HUES6 (cell line): Measurements from ENCODE around the gene ABCC6.
"Not testable (repeated sequence)": the region's sequence is repeated elsewhere in the genome, so short reads cannot be mapped to it uniquely, and the experiment has no call there.

Experiments used
- H3K27ac ChIP-seq: 2 replicates; pipeline ENCODE4 v1.7.0; 2013; ENCODE audit warnings: low read depth, mild to moderate bottlenecking, low read length, inconsistent platforms
- H3K27me3 ChIP-seq: 2 replicates; pipeline ENCODE4 v1.6.1; 2013; ENCODE audit warnings: low read length; ENCODE audit not compliant: control insufficient read depth, insufficient read depth
- H3K36me3 ChIP-seq: 2 replicates; pipeline ENCODE4 v1.6.1; 2013; ENCODE audit warnings: low read length; ENCODE audit not compliant: control insufficient read depth, insufficient read depth
- H3K4me1 ChIP-seq: 2 replicates; pipeline ENCODE4 v1.6.1; 2013; ENCODE audit warnings: low read length; ENCODE audit not compliant: control insufficient read depth, insufficient read depth
- H3K4me3 ChIP-seq: 2 replicates; pipeline ENCODE4 v1.5.1; 2013; ENCODE audit warnings: low read depth, low read length
- H3K9ac ChIP-seq: one replicate; pipeline ENCODE4 v1.6.1; 2013; ENCODE audit warnings: mild to moderate bottlenecking, low read length
- H3K9me3 ChIP-seq: 2 replicates; pipeline ENCODE4 v1.6.1; 2013; ENCODE audit warnings: low read depth, low read length; ENCODE audit not compliant: control insufficient read depth, insufficient read depth

ABCC6 gene

GRCh38 chr16:16110111-16110490, 113.2 kb downstream of the ABCC6 start:
- Histone ChIP-seq H3K27me3 (no peaks in the 10 kb centered on the region), H3K27ac (no peak overlapping the region), H3K36me3 (peaks cover 87% of the 10 kb centered on the region), H3K9ac (no peak overlapping the region), H3K4me1 (peaks cover 8% of the 10 kb centered on the region; the same call in 1 of the 2 replicates), H3K4me3 (no peak overlapping the region), H3K9me3 (no peaks in the 10 kb centered on the region)

GRCh38 chr16:16109453-16110110, 113.7 kb downstream of the ABCC6 start:
- H3K27me3 ChIP-seq, result no peaks in the 10 kb centered on the region
- no peaks in the 10 kb centered on the region for H3K9me3 ChIP-seq
- H3K27ac ChIP-seq, result peak overlapping the region; percentile 67; the same call in 1 of the 2 replicates
- H3K36me3 ChIP-seq, result peaks cover 84% of the 10 kb centered on the region
- no peak overlapping the region for H3K4me3 ChIP-seq
- peaks cover 8% of the 10 kb centered on the region; the same call in 1 of the 2 replicates for H3K4me1 ChIP-seq
- no peak overlapping the region for H3K9ac ChIP-seq

GRCh38 chr16:16108759-16109158, 114.5 kb downstream of the ABCC6 start:
- Histone ChIP-seq H3K4me3 (no peak overlapping the region), H3K9ac (peak overlapping the region; percentile 58), H3K27ac (peak overlapping the region; percentile 67; the same call in 1 of the 2 replicates), H3K36me3 (peaks cover 87% of the 10 kb centered on the region), H3K4me1 (peaks cover 8% of the 10 kb centered on the region; the same call in 1 of the 2 replicates), H3K9me3 (no peaks in the 10 kb centered on the region), H3K27me3 (no peaks in the 10 kb centered on the region)

GRCh38 chr16:16107839-16108238, 115.5 kb downstream of the ABCC6 start:
- Histone ChIP-seq H3K4me1 (peaks cover 8% of the 10 kb centered on the region; the same call in 1 of the 2 replicates), H3K27me3 (no peaks in the 10 kb centered on the region), H3K27ac (peak overlapping the region; percentile 31; the same call in 1 of the 2 replicates), H3K4me3 (no peak overlapping the region), H3K9ac (no peak overlapping the region), H3K9me3 (no peaks in the 10 kb centered on the region), H3K36me3 (peaks cover 85% of the 10 kb centered on the region)

GRCh38 chr16:16106466-16106865, 116.8 kb downstream of the ABCC6 start:
- peaks cover 8% of the 10 kb centered on the region; the same call in 1 of the 2 replicates for H3K4me1 ChIP-seq
- H3K27me3 ChIP-seq, result no peaks in the 10 kb centered on the region
- H3K36me3 ChIP-seq, result peaks cover 85% of the 10 kb centered on the region
- H3K9me3 ChIP-seq, result no peaks in the 10 kb centered on the region
- no peak overlapping the region for H3K4me3 ChIP-seq
- no peak overlapping the region for H3K9ac ChIP-seq
- no peak overlapping the region for H3K27ac ChIP-seq

GRCh38 chr16:16105646-16106045, 117.6 kb downstream of the ABCC6 start:
- Histone ChIP-seq H3K9me3 (no peaks in the 10 kb centered on the region), H3K4me3 (no peak overlapping the region), H3K27me3 (no peaks in the 10 kb centered on the region)

GRCh38 chr16:16104804-16105141, 118.5 kb downstream of the ABCC6 start:
- not testable (repeated sequence) for H3K9me3 ChIP-seq, H3K9ac ChIP-seq, H3K27ac ChIP-seq, H3K27me3 ChIP-seq, H3K4me3 ChIP-seq, H3K4me1 ChIP-seq
- peaks cover 80% of the 10 kb centered on the region for H3K36me3 ChIP-seq

More at GRCh38 chr16:16105646-16106045, 117.6 kb downstream of the ABCC6 start:
- H3K4me1 ChIP-seq, result peaks cover 8% of the 10 kb centered on the region; the same call in 1 of the 2 replicates
- H3K36me3 ChIP-seq, result peaks cover 82% of the 10 kb centered on the region
- no peak overlapping the region for H3K27ac ChIP-seq
- H3K9ac ChIP-seq, result no peak overlapping the region

GRCh38 chr16:16104132-16104803, 119.0 kb downstream of the ABCC6 start:
- H3K4me3 ChIP-seq, H3K9me3 ChIP-seq, H3K27ac ChIP-seq, H3K27me3 ChIP-seq, H3K9ac ChIP-seq, H3K4me1 ChIP-seq: not testable (repeated sequence)
- peaks cover 80% of the 10 kb centered on the region for H3K36me3 ChIP-seq

- no peaks in the 10 kb centered on the region for H3K27me3 ChIP-seq
- no peaks in the 10 kb centered on the region for H3K9me3 ChIP-seq
- no peak overlapping the region for H3K9ac ChIP-seq
- peaks cover 80% of the 10 kb centered on the region for H3K36me3 ChIP-seq
- H3K4me1 ChIP-seq, result no peaks in the 10 kb centered on the region
- no peak overlapping the region for H3K4me3 ChIP-seq
- H3K27ac ChIP-seq, result no peak overlapping the region
These were observed 120.6 kb downstream of the ABCC6 start for GRCh38 chr16:16102738-16103137.

GRCh38 chr16:16101585-16101984, 121.7 kb downstream of the ABCC6 start:
- no peak overlapping the region for H3K4me3 ChIP-seq
- no peak overlapping the region for H3K27ac ChIP-seq
- no peaks in the 10 kb centered on the region for H3K27me3 ChIP-seq
- H3K4me1 ChIP-seq, result no peaks in the 10 kb centered on the region
- no peak overlapping the region for H3K9ac ChIP-seq
- peaks cover 79% of the 10 kb centered on the region for H3K36me3 ChIP-seq
- no peaks in the 10 kb centered on the region for H3K9me3 ChIP-seq

- H3K9ac ChIP-seq, result no peak overlapping the region
- H3K27me3 ChIP-seq, result no peaks in the 10 kb centered on the region
- no peak overlapping the region for H3K4me3 ChIP-seq
- no peak overlapping the region for H3K27ac ChIP-seq
- peaks cover 83% of the 10 kb centered on the region for H3K36me3 ChIP-seq
- no peaks in the 10 kb centered on the region for H3K4me1 ChIP-seq
- no peaks in the 10 kb centered on the region for H3K9me3 ChIP-seq
These were observed 122.7 kb downstream of the ABCC6 start for GRCh38 chr16:16100631-16101030.
